Panc1 (cell line): Measurements from ENCODE around the gene PPP2R5A. TPM values are rescaled to one million over a fixed set of nuclear protein-coding genes. Genes with fewer than 3 reads are reported as not detected.

Experiments
- ATAC-seq: fragments of 200-7000 bp; cut with Tn5 transposase; 2 replicates; pipeline ENCODE4 v1.9.1; 2020; ENCODE audit warnings: mild to moderate bottlenecking, moderate library complexity
- BruUV-seq: library from RNA; stranded (reverse); fragments of 400-500 nt; replicated peaks from 2 replicates; lab custom pipeline; 2021; lab: Mats Ljungman, UMichigan
- CTCF ChIA-PET: fragments of 300-600 bp; sonication (Branson Sonifier 250); formaldehyde crosslinking; loops from one replicate; lab custom pipeline; 2022; ENCODE audit warnings: antibody characterized with exemption; lab: Charles Lee
- POLR2A ChIA-PET: fragments of 300-600 bp; sonication (Branson Sonifier 250); formaldehyde crosslinking; loops from one replicate; lab custom pipeline; 2022; ENCODE audit warnings: antibody characterized with exemption; lab: Charles Lee
- DNase-seq: peaks from one replicate; pipeline ENCODE4 v3.0.0-alpha.2; 2010; ENCODE audit warnings: low read depth, low spot score
- H3K27ac ChIP-seq: 2 replicates; pipeline ENCODE4 v1.5.1; 2011; ENCODE audit warnings: mild to moderate bottlenecking, low read length, inconsistent platforms
- H3K27me3 ChIP-seq: fragments of 200-500 bp; sonication (Bioruptor generic); 2 replicates; pipeline ENCODE4 v1.6.0; 2014; ENCODE audit warnings: low read length, inconsistent platforms; ENCODE audit not compliant: control insufficient read depth, insufficient read depth
- H3K36me3 ChIP-seq: fragments of 200-500 bp; sonication (Bioruptor generic); 2 replicates; pipeline ENCODE4 v1.5.1; 2014; ENCODE audit warnings: inconsistent platforms, mild to moderate bottlenecking, low read length, moderate library complexity; ENCODE audit not compliant: control insufficient read depth, insufficient read depth
- H3K4me1 ChIP-seq: 2 replicates; pipeline ENCODE4 v1.5.1; 2011; ENCODE audit warnings: inconsistent platforms, mild to moderate bottlenecking, low read length, moderate library complexity; ENCODE audit not compliant: control insufficient read depth, insufficient read depth
- H3K4me3 ChIP-seq, 2 experiments: 2 replicates each; pipeline ENCODE4 v1.5.1; 2011 to 2012; ENCODE audit warnings: low read depth in 2 of 2, low read length in 2 of 2, mild to moderate bottlenecking in 2 of 2, inconsistent platforms in 1 of 2, moderate library complexity in 1 of 2
- H3K9me3 ChIP-seq: fragments of 200-500 bp; sonication (Bioruptor generic); 2 replicates; pipeline ENCODE4 v1.5.1; 2014; ENCODE audit warnings: low read depth, mild to moderate bottlenecking, inconsistent platforms, low read length, moderate library complexity; ENCODE audit not compliant: control insufficient read depth, insufficient read depth
- CTCF ChIP-seq: fragments of 450-650 bp; IDR thresholded peaks from 2 replicates; pipeline ENCODE4 v1.5.1; 2017; ENCODE audit warnings: mild to moderate bottlenecking
- POLR2AphosphoS5 ChIP-seq: IDR thresholded peaks from 2 replicates; pipeline ENCODE4 v1.6.1; 2012; ENCODE audit warnings: mild to moderate bottlenecking, low read depth, low read length, moderate library complexity
- REST ChIP-seq, 2 experiments: IDR thresholded peaks; 2 replicates each; pipeline ENCODE4 v1.6.1; 2011 to 2012; ENCODE audit warnings: low read depth in 2 of 2, control low read depth in 1 of 2, low read length in 1 of 2, mild to moderate bottlenecking in 1 of 2, moderate library complexity in 1 of 2; ENCODE audit not compliant: insufficient read depth in 1 of 2
- SIN3A ChIP-seq: IDR thresholded peaks from 2 replicates; pipeline ENCODE4 v1.6.1; 2012; ENCODE audit warnings: low read depth, mild to moderate bottlenecking, low read length, moderate library complexity, borderline replicate concordance; ENCODE audit not compliant: insufficient read depth
- TCF7L2 ChIP-seq: IDR thresholded peaks from 2 replicates; pipeline ENCODE4 v1.6.1; 2011; ENCODE audit warnings: mild to moderate bottlenecking, low read depth, low read length, inconsistent platforms
- in situ Hi-C: cut with HindIII; loops from 2 replicates; pipeline ENCODE4 v1.10.0; 2016; ENCODE audit warnings: low sequenced_read_pairs, low pct_unique_long_range_greater_than_20kb
- intact Hi-C: fragments of 100-400 bp; cut with micrococcal nuclease; formaldehyde crosslinking; loops from one replicate; pipeline ENCODE4 v1.10.0; 2022; ENCODE audit not compliant: unreplicated experiment
- total RNA-seq: library from RNA; stranded (reverse); gene quantifications from one replicate; pipeline ENCODE4 v1.2.1, GENCODE V29; 2021; ENCODE audit not compliant: unreplicated experiment

PPP2R5A gene
- total RNA-seq, 1 experiment from 2014 or later = 44.3 TPM

- TF ChIP-seq SIN3A (no peak), CTCF (no peak), TCF7L2 (no peak), POLR2AphosphoS5 (no peak), REST (IDR thresholded peaks at IDR 0.05; ENCODE audit: insufficient read depth in 1 of 2, low read depth in 2 of 2, low read length in 1 of 2) (no peak)
- CTCF ChIA-PET = interaction anchor here (0.6 to 1.1 kb wide), 2 partner anchors 232 to 684 kb away, joined by 3 to 5 read pairs; no protein-coding TSS in a partner anchor
- DNase-seq (no peak), ATAC-seq (no peak)
- Histone ChIP-seq H3K4me1 (no peaks in the 10 kb centered on the region), H3K4me3 (no peak overlapping the region), H3K9me3 (no peaks in the 10 kb centered on the region), H3K27ac (no peak overlapping the region), H3K36me3 (peaks cover 7% of the 10 kb centered on the region; the same call in 1 of the 2 replicates), H3K27me3 (no peaks in the 10 kb centered on the region)
- in situ Hi-C loops (no loop called here), intact Hi-C loops (no loop called here)
- no TSS peak for BruUV-seq
- POLR2A ChIA-PET = no interaction called here
Observed at GRCh38 chr1:212364985-212365384, 79.8 kb downstream of the PPP2R5A start.

GRCh38 chr1:212366901-212367300 is 81.7 kb downstream of the PPP2R5A start:
- Histone ChIP-seq H3K4me1 (no peaks in the 10 kb centered on the region), H3K36me3 (peaks cover 2% of the 10 kb centered on the region; the same call in 1 of the 2 replicates), H3K27me3 (no peaks in the 10 kb centered on the region), H3K9me3 (no peaks in the 10 kb centered on the region), H3K4me3 (no peak overlapping the region), H3K27ac (no peak overlapping the region)
- no peak for DNase-seq
- CTCF ChIA-PET = interaction anchor here (1.8 kb wide), 1 partner anchor 89 kb away, joined by 6 read pairs; no protein-coding TSS in a partner anchor
- no peak for ATAC-seq
- intact Hi-C loops = no loop called here
- POLR2A ChIA-PET = interaction anchor here (0.5 kb wide), 1 partner anchor 9 kb away, joined by 7 read pairs; no protein-coding TSS in a partner anchor
- BruUV-seq = no TSS peak
- in situ Hi-C loops = no loop called here
- no peak for TF ChIP-seq POLR2AphosphoS5
- TF ChIP-seq TCF7L2 = no peak

GRCh38 chr1:212367474-212368072 is 82.4 kb downstream of the PPP2R5A start:
- DNase-seq (no peak), ATAC-seq (peak; percentile 85)
- POLR2A ChIA-PET = no interaction called here
- H3K27ac ChIP-seq = no peak overlapping the region
- no peaks in the 10 kb centered on the region for H3K4me1 ChIP-seq
- intact Hi-C loops (loop anchor here (2.0 kb wide), 1 partner anchor 305 kb away; no protein-coding TSS in a partner anchor), in situ Hi-C loops (no loop called here)
- no peak overlapping the region for H3K4me3 ChIP-seq
- peaks cover 2% of the 10 kb centered on the region; the same call in 1 of the 2 replicates for H3K36me3 ChIP-seq
- BruUV-seq = no TSS peak
- H3K9me3 ChIP-seq = no peaks in the 10 kb centered on the region
- H3K27me3 ChIP-seq = no peaks in the 10 kb centered on the region
- TF ChIP-seq SIN3A (no peak), TCF7L2 (no peak)
- CTCF ChIA-PET = interaction anchor here (1.1 to 1.8 kb wide), 2 partner anchors 88 to 332 kb away, joined by 3 to 6 read pairs; partner anchors contain the start of genes DTL and INTS7
